CD4-positive, alpha-beta T cell (primary cell): ENCODE measurements around the gene CCSER2. TPM values are rescaled to one million over a fixed set of nuclear protein-coding genes. Genes with fewer than 3 reads are reported as not detected.
"Not testable (repeated sequence)": the region's sequence is repeated elsewhere in the genome, so short reads cannot be mapped to it uniquely, and the experiment has no call there.

Source experiments
- ATAC-seq: fragments of 200-7000 bp; cut with Tn5 transposase; one replicate; pipeline ENCODE4 v1.10.0; 2022; ENCODE audit warnings: mild to moderate bottlenecking; ENCODE audit not compliant: poor library complexity
- CTCF ChIA-PET: fragments of 350-600 bp; sonication (Branson Sonifier 250); formaldehyde crosslinking; loops from one replicate; lab custom pipeline; 2021; ENCODE audit warnings: antibody characterized with exemption, inconsistent platforms; lab: Charles Lee
- POLR2A ChIA-PET: fragments of 350-600 bp; sonication (Branson Sonifier 250); formaldehyde crosslinking; loops from one replicate; lab custom pipeline; 2021; ENCODE audit warnings: antibody characterized with exemption, inconsistent platforms; lab: Charles Lee
- DNase-seq, 14 experiments: peaks; one replicate each; pipeline ENCODE4 v3.0.0-alpha.2; 2013 to 2020; ENCODE audit warnings: mixed read lengths in 2 of 14
- H3K27ac ChIP-seq, 2 donors: one replicate each; pipeline versions ENCODE4 v1.5.1 to v1.7.0; 2013; ENCODE audit warnings: low read length in 2 of 2, low read depth in 1 of 2, mild to moderate bottlenecking in 1 of 2
- H3K27me3 ChIP-seq, 2 experiments: 1 replicate in 1 of 2; 2 replicates in 1 of 2; pipeline versions ENCODE4 v1.6.1 to v1.7.0; 2013; ENCODE audit warnings: low read length in 2 of 2, control low read depth in 1 of 2, mild to moderate bottlenecking in 1 of 2, moderate library complexity in 1 of 2; ENCODE audit not compliant: insufficient read depth in 2 of 2, control insufficient read depth in 1 of 2
- H3K36me3 ChIP-seq: one replicate; pipeline ENCODE4 v1.6.1; 2013; ENCODE audit warnings: low read length, control low read depth; ENCODE audit not compliant: insufficient read depth
- H3K4me1 ChIP-seq: one replicate; pipeline ENCODE4 v1.6.1; 2013; ENCODE audit warnings: low read length, control low read depth; ENCODE audit not compliant: insufficient read depth
- H3K4me3 ChIP-seq: one replicate; pipeline ENCODE4 v1.5.1; 2013; ENCODE audit warnings: mild to moderate bottlenecking, low read length, moderate library complexity
- H3K9me3 ChIP-seq, 2 experiments: 1 replicate in 1 of 2; 2 replicates in 1 of 2; pipeline versions ENCODE4 v1.6.1 to v1.7.0; 2013; ENCODE audit warnings: low read length in 2 of 2, mild to moderate bottlenecking in 2 of 2, control low read depth in 1 of 2, moderate library complexity in 1 of 2; ENCODE audit not compliant: control insufficient read depth in 1 of 2, insufficient read depth in 1 of 2
- H3K27ac Mint-ChIP-seq: one replicate; pipeline ENCODE4 v1.8.0; 2020; ENCODE audit warnings: mixed read lengths
- H3K27me3 Mint-ChIP-seq: one replicate; pipeline ENCODE4 v1.8.0; 2021; ENCODE audit warnings: mixed read lengths
- H3K36me3 Mint-ChIP-seq: one replicate; pipeline ENCODE4 v1.8.0; 2021; ENCODE audit warnings: low read depth, mixed read lengths
- H3K4me1 Mint-ChIP-seq: one replicate; pipeline ENCODE4 v1.8.0; 2021; ENCODE audit warnings: low read depth, mixed read lengths
- H3K4me3 Mint-ChIP-seq: one replicate; pipeline ENCODE4 v1.8.0; 2020; ENCODE audit warnings: mild to moderate bottlenecking, mixed read lengths
- H3K9me3 Mint-ChIP-seq: one replicate; pipeline ENCODE4 v1.8.0; 2020; ENCODE audit warnings: mixed read lengths
- CTCF ChIP-seq: fragments of 200-600 bp; IDR thresholded peaks from one replicate; pipeline ENCODE4 v1.8.0; 2022; ENCODE audit warnings: antibody characterized with exemption, mild to moderate bottlenecking
- intact Hi-C, 2 experiments: fragments of 100-400 bp; cut with DNase I in 1 of 2; cut with micrococcal nuclease in 1 of 2; formaldehyde crosslinking; loops; one replicate each; pipeline versions ENCODE4 v1.15.1 to v1.9.0; 2023 to 2025; cut with DNase I, micrococcal nuclease
- total RNA-seq, 174 experiments: library from RNA in 2 of 174; stranded (reverse) in 2 of 174; gene quantifications; one replicate each; pipeline ENCODE4 v1.2.3 and lab custom pipeline; 2021 to 2026

Gene CCSER2
- total RNA-seq, 2 experiments from 2014 or later, result 134 to 148 TPM

DNA sequence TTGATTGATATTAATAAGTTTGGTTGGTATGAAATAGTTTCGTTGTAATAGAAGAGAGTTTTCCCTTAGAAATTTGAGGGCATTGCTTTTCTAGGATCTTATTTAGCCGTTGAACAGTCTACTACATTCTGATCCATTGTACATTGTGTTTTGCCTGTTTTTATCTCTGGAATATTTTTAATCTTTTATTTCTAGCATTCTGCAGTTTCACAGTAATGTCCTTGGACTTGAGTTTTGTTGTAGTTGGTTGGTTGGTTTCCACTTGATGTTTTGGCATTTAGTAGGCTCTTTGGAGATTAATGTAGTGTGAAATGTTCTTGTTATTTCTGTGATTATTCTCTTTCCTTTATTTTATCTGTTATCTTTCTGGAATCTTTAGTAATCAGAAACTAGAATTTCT, 112.4 kb downstream of the CCSER2 start:
- no peak overlapping the region for H3K27ac ChIP-seq
- ATAC-seq, result no peak
- Mint-ChIP-seq H3K4me1 (peaks cover 7% of the 10 kb centered on the region), H3K27ac (no peak overlapping the region), H3K36me3 (peaks cover 94% of the 10 kb centered on the region), H3K9me3 (peaks cover 4% of the 10 kb centered on the region), H3K4me3 (no peak overlapping the region), H3K27me3 (no peaks in the 10 kb centered on the region)
- H3K4me3 ChIP-seq, result no peak overlapping the region
- peaks cover 23% of the 10 kb centered on the region for H3K36me3 ChIP-seq
- no peaks in the 10 kb centered on the region for H3K9me3 ChIP-seq
- H3K27me3 ChIP-seq, result no peaks in the 10 kb centered on the region
- CTCF ChIA-PET, result no interaction called here
- H3K4me1 ChIP-seq, result no peaks in the 10 kb centered on the region
- no peak for DNase-seq
- intact Hi-C loops, result no loop called here
- POLR2A ChIA-PET, result no interaction called here
- no peak for TF ChIP-seq CTCF

DNA sequence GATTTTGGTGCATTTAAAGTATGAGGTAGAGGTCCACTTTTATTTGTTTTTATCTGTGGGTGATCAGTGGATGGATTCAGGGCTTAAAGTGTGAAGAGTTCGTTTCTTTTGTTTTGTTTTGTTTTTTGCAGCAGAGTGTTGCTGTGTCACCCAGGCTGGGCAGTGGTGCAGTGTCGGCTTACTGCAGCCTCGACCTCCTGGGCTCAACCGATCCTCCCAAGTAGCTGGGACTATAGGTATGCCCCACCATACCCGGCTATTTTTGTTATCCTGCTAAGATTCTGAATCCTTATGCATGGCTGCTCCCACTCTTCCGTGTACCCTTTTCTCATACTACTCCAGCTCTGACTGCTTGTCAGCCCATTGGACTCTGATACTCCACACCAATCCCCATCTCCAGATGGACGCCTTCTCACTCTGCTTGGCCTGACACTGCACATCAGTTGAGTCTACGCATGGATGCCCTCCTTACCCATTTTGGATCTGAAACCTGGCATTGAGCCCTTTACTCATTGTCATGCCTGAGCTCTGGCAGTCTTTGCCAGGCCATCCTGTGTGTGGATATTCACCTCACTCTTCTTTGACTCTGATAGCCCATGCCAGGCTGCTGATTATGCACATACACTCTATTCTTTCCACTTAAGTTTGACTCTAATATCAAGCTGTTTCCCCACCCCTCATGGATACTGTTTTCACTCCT, 119.5 kb downstream of the CCSER2 start:
- TF ChIP-seq CTCF, result no peak
- H3K4me1 Mint-ChIP-seq, result peaks cover 17% of the 10 kb centered on the region
- peaks cover 2% of the 10 kb centered on the region for H3K9me3 Mint-ChIP-seq
- ChIA-PET CTCF (interaction anchor here (3.0 kb wide), 1 partner anchor 18 kb away, joined by 9 read pairs; no protein-coding TSS in a partner anchor), POLR2A (no interaction called here)
- no peak overlapping the region for H3K27ac Mint-ChIP-seq
- H3K4me3 Mint-ChIP-seq, result no peak overlapping the region
- no peaks in the 10 kb centered on the region for H3K27me3 ChIP-seq
- H3K36me3 Mint-ChIP-seq, result peaks cover 86% of the 10 kb centered on the region
- no peak for ATAC-seq
- peaks cover 21% of the 10 kb centered on the region for H3K36me3 ChIP-seq
- H3K27me3 Mint-ChIP-seq, result no peaks in the 10 kb centered on the region
- H3K4me3 ChIP-seq, result no peak overlapping the region
- no peaks in the 10 kb centered on the region for H3K4me1 ChIP-seq
- DNase-seq, result no peak
- no peak overlapping the region for H3K27ac ChIP-seq
- intact Hi-C loops, result no loop called here
- no peaks in the 10 kb centered on the region for H3K9me3 ChIP-seq

- CTCF ChIA-PET, result interaction anchor here (3.0 kb wide), 1 partner anchor 19 kb away, joined by 9 read pairs; no protein-coding TSS in a partner anchor
- H3K27ac Mint-ChIP-seq, H3K27me3 ChIP-seq, H3K27me3 Mint-ChIP-seq, H3K9me3 Mint-ChIP-seq, H3K4me3 ChIP-seq, ATAC-seq, H3K4me1 ChIP-seq, H3K4me3 Mint-ChIP-seq, intact Hi-C loops, H3K9me3 ChIP-seq, DNase-seq, H3K27ac ChIP-seq: not testable (repeated sequence)
- Mint-ChIP-seq H3K36me3 (peaks cover 83% of the 10 kb centered on the region), H3K4me1 (peaks cover 10% of the 10 kb centered on the region)
- POLR2A ChIA-PET, result interaction anchor here (0.6 kb wide), 1 partner anchor 13 kb away, joined by 3 read pairs; no protein-coding TSS in a partner anchor
- peaks cover 23% of the 10 kb centered on the region for H3K36me3 ChIP-seq
Observed at GRCh38 chr10:84449351-84449750, 121.0 kb downstream of the CCSER2 start.
